K562 (cell line): ENCODE measurements around the gene MEIOB. TPM values are rescaled to one million over a fixed set of nuclear protein-coding genes. Genes with fewer than 3 reads are reported as not detected.

Source experiments
- ATAC-seq: fragments of 200-7000 bp; cut with Tn5 transposase; 3 replicates; pipeline ENCODE4 v1.9.1; 2020; ENCODE audit warnings: moderate library complexity
- BruUV-seq: library from RNA; stranded (reverse); fragments of 400-500 nt; replicated peaks from 2 replicates; lab custom pipeline; 2021; lab: Mats Ljungman, UMichigan
- CTCF ChIA-PET: fragments of 300-600 bp; formaldehyde crosslinking; extraction: SDS; loops from one replicate; lab custom pipeline; 2021; ENCODE audit warnings: low intra/inter-chr PET ratio; lab: Yijun Ruan, JAX
- POLR2A ChIA-PET: fragments of 300-600, 350-650 bp; sonication (Branson Sonifier 250); formaldehyde crosslinking; extraction: SDS; loops from one replicate; lab custom pipeline; 2021; ENCODE audit warnings: antibody characterized with exemption, inconsistent platforms; lab: Yijun Ruan, JAX
- DNase-seq, 4 experiments: peaks; one replicate each; pipeline versions ENCODE4 v3.0.0 to v3.0.0-alpha.2; 2011 to 2018; ENCODE audit warnings: low spot score in 3 of 4, mixed read lengths in 3 of 4; ENCODE audit errors: extremely low read depth in 1 of 4
- FAIRE-seq: peaks from 2 replicates; lab custom pipeline; 2011; peaks lifted over from hg19 to GRCh38; lab: Jason Lieb, UNC
- H2AFZ ChIP-seq: 2 replicates; pipeline ENCODE4 v1.6.0; 2011; ENCODE audit warnings: low read depth, low read length, control low read depth, inconsistent platforms
- H3K27ac ChIP-seq: fragments of 200-600 bp; 3 replicates; pipeline ENCODE4 v1.8.0; 2011; ENCODE audit warnings: low read depth, mild to moderate bottlenecking, control low read depth, inconsistent platforms, low read length, moderate library complexity, mixed read lengths; ENCODE audit errors: extremely low read depth
- H3K27me3 ChIP-seq, 2 experiments: fragments of 300-600 bp in 1 of 2; 2 replicates in 1 of 2; 3 replicates in 1 of 2; pipeline versions ENCODE4 v1.6.0 to v1.8.0; 2011; ENCODE audit warnings: inconsistent platforms in 2 of 2, low read length in 2 of 2, mild to moderate bottlenecking in 1 of 2, mixed read lengths in 1 of 2, moderate library complexity in 1 of 2; ENCODE audit not compliant: control insufficient read depth in 2 of 2, insufficient read depth in 2 of 2
- H3K36me3 ChIP-seq: fragments of 300-600 bp; 3 replicates; pipeline ENCODE4 v1.8.0; 2011; ENCODE audit warnings: mild to moderate bottlenecking, low read length, inconsistent platforms; ENCODE audit not compliant: control insufficient read depth, insufficient read depth
- H3K4me1 ChIP-seq, 2 experiments: fragments of 200-600 bp in 1 of 2; replicated peaks in 1 of 2; 2 replicates in 1 of 2; 3 replicates in 1 of 2; pipeline versions ENCODE4 v1.5.1 to v1.8.0; 2011; ENCODE audit warnings: inconsistent platforms in 2 of 2, low read length in 2 of 2, mild to moderate bottlenecking in 1 of 2, mixed read lengths in 1 of 2, moderate library complexity in 1 of 2; ENCODE audit not compliant: control insufficient read depth in 2 of 2, insufficient read depth in 2 of 2
- H3K4me2 ChIP-seq: 2 replicates; pipeline ENCODE4 v1.6.1; 2011; ENCODE audit warnings: low read length, control low read depth, inconsistent platforms, mixed read lengths; ENCODE audit not compliant: insufficient read depth
- H3K4me3 ChIP-seq: fragments of 200-600 bp; sonication (generic), shearing (Covaris generic); 2 replicates; pipeline ENCODE4 v1.5.1; 2016; ENCODE audit warnings: control low read depth, inconsistent platforms
- H3K79me2 ChIP-seq: fragments of 200-600 bp; 3 replicates; pipeline ENCODE4 v1.8.0; 2011; ENCODE audit warnings: low read length, inconsistent platforms; ENCODE audit not compliant: control insufficient read depth, insufficient read depth
- H3K9ac ChIP-seq, 2 experiments: 2 replicates each; pipeline versions ENCODE4 v1.6.0 to v1.6.1; 2011; ENCODE audit warnings: low read depth in 2 of 2, low read length in 2 of 2, control low read depth in 1 of 2, inconsistent platforms in 1 of 2, mild to moderate bottlenecking in 1 of 2, mixed read lengths in 1 of 2; ENCODE audit not compliant: insufficient read depth in 1 of 2
- H3K9me1 ChIP-seq: one replicate; pipeline ENCODE4 v1.6.0; 2011; ENCODE audit warnings: inconsistent platforms, mild to moderate bottlenecking, low read length, moderate library complexity; ENCODE audit not compliant: control insufficient read depth, insufficient read depth
- H3K9me3 ChIP-seq: replicated peaks from 2 replicates; pipeline ENCODE4 v1.5.1; 2011; ENCODE audit warnings: low read depth, low read length, inconsistent platforms; ENCODE audit not compliant: control insufficient read depth, insufficient read depth
- H4K20me1 ChIP-seq: replicated peaks from 2 replicates; pipeline ENCODE4 v1.6.1; 2011; ENCODE audit warnings: low read length, inconsistent platforms, mixed read lengths; ENCODE audit not compliant: control insufficient read depth, insufficient read depth
- ARID1B ChIP-seq: fragments of 450-650 bp; IDR thresholded peaks from 2 replicates; pipeline ENCODE4 v1.6.1; 2016; ENCODE audit warnings: antibody characterized with exemption, mild to moderate bottlenecking, inconsistent platforms
- E2F5 ChIP-seq: sonication (generic); formaldehyde crosslinking; IDR thresholded peaks from 2 replicates; pipeline ENCODE4 v1.8.0; 2022; ENCODE audit warnings: mild to moderate bottlenecking, missing genetic modification reagents
- EP400 ChIP-seq: fragments of 450-650 bp; IDR thresholded peaks from 2 replicates; pipeline ENCODE4 v1.6.1; 2017; ENCODE audit warnings: antibody characterized with exemption, mild to moderate bottlenecking, moderate library complexity
- ESRRB ChIP-seq: fragments of 250-450 bp; sonication (Bioruptor Pico); IDR thresholded peaks from 2 replicates; pipeline ENCODE4 v1.5.0; 2020; ENCODE audit warnings: mild to moderate bottlenecking, moderate library complexity, borderline replicate concordance
- FOXJ2 ChIP-seq: fragments of 200-800 bp; sonication (Bioruptor generic); IDR thresholded peaks from 2 replicates; pipeline ENCODE4 v1.6.1; 2016; ENCODE audit warnings: missing genetic modification characterization, missing compliant biosample characterization
- FOXP4 ChIP-seq: sonication (generic); formaldehyde crosslinking; IDR thresholded peaks from 2 replicates; pipeline ENCODE4 v1.8.0; 2022; ENCODE audit warnings: mild to moderate bottlenecking, missing genetic modification reagents, borderline replicate concordance
- MAFK ChIP-seq: IDR thresholded peaks from 2 replicates; pipeline ENCODE4 v1.6.1; 2011; ENCODE audit warnings: low read length, improper control_type of control experiment
- NEUROD1 ChIP-seq: fragments of 150-350 bp; IDR thresholded peaks from 2 replicates; pipeline ENCODE4 v1.6.1; 2014; ENCODE audit warnings: borderline replicate concordance, low read length, low read depth; ENCODE audit not compliant: partially characterized antibody
- RCOR1 ChIP-seq, 2 experiments: IDR thresholded peaks; 2 replicates each; pipeline ENCODE4 v1.6.1; 2012; ENCODE audit warnings: low read depth in 2 of 2, low read length in 2 of 2, borderline replicate concordance in 1 of 2, improper control_type of control experiment in 1 of 2
- ZNF121 ChIP-seq: sonication (generic); formaldehyde crosslinking; conservative IDR thresholded peaks from 2 replicates; pipeline ENCODE4 v1.8.0; 2022; ENCODE audit warnings: missing genetic modification reagents
- WGBS: fragments of 100-300 bp; shearing (Covaris generic); methylation state at CpG from one replicate; pipeline ENCODE4 v1.1.6; 2016; ENCODE audit warnings: low coverage, mixed read lengths; ENCODE audit not compliant: insufficient coverage; ENCODE audit errors: missing lambda C conversion rate; 5-methylcytosine and 5-hydroxymethylcytosine counted together
- in situ Hi-C: fragments of 300-500 bp; cut with MboI; formaldehyde crosslinking; loops from 4 replicates; pipeline ENCODE4 v1.15.0; 2018; ENCODE audit warnings: inconsistent platforms, mixed read lengths
- intact Hi-C: fragments of 100-400 bp; cut with micrococcal nuclease; formaldehyde crosslinking; loops from 2 replicates; pipeline ENCODE4 v1.14.2; 2022
- polyA plus RNA-seq, 8 experiments: library from polyadenylated mRNA; depleted of rRNA in 4 of 8; stranded (reverse) in 5 of 8; unstranded in 3 of 8; fragments of >200 nt; fragmentation: Nextera tagmentation in 2 of 8; fragmentation: Illumina TruSeq in 1 of 8; extraction: Ambion mirVana in 2 of 8; extraction: Trizol in 1 of 8; gene quantifications; 2 replicates each; pipeline versions ENCODE4 v1.2.1 to v1.2.3, GENCODE V29; 2011 to 2014; ENCODE audit warnings: inconsistent platforms in 1 of 8, missing spikeins in 1 of 8
- total RNA-seq, 7 experiments: library from RNA; depleted of rRNA in 6 of 7; stranded (reverse); fragments of >200 nt in 6 of 7; fragmentation: Illumina TruSeq in 2 of 7; extraction: Trizol in 2 of 7; gene quantifications; 2 replicates each; pipeline versions ENCODE4 v1.2.1 to v1.2.3, GENCODE V29; 2011 to 2021; ENCODE audit warnings: low replicate concordance in 1 of 7

MEIOB gene
- total and polyA plus RNA-seq, 9 of the 15 experiments (the other 6 are each of a cell fraction or from before 2014, with no cell fraction given): 25.4 to 203 (median 97.6) TPM

GRCh38 chr16:1862394-1862793 is 9.6 kb downstream of the MEIOB start:
- no peaks in the 10 kb centered on the region for H3K27me3 ChIP-seq
- H3K4me2 ChIP-seq: no peak overlapping the region
- in situ Hi-C loops: no loop called here
- no peak overlapping the region for H2AFZ ChIP-seq
- H3K9ac ChIP-seq: no peak overlapping the region
- WGBS: 91% methylated on average over 5 of the region's 9 CpGs
- H3K79me2 ChIP-seq: peaks cover 43% of the 10 kb centered on the region
- ATAC-seq (no peak), FAIRE-seq (no peak), DNase-seq (no peak)
- intact Hi-C loops: no loop called here
- H3K27ac ChIP-seq: no peak overlapping the region
- TF ChIP-seq ARID1B (no peak), ESRRB (CRISPR knock-in tag) (no peak), FOXJ2 (no peak), ZNF121 (peak; percentile 63)
- BruUV-seq: no TSS peak
- peaks cover 65% of the 10 kb centered on the region for H3K36me3 ChIP-seq
- H3K4me3 ChIP-seq: no peak overlapping the region
- ChIA-PET CTCF (interaction anchor here (3.1 kb wide), 1 partner anchor 67 kb away, joined by 51 read pairs; no protein-coding TSS in a partner anchor), POLR2A (interaction anchor here (1.0 kb wide), 1 partner anchor 102 kb away, joined by 3 read pairs; the partner anchor contains the start of gene RPS2)
- H3K9me3 ChIP-seq: no peaks in the 10 kb centered on the region
- no peaks in the 10 kb centered on the region for H3K9me1 ChIP-seq
- H3K4me1 ChIP-seq: no peaks in the 10 kb centered on the region
- H4K20me1 ChIP-seq: no peaks in the 10 kb centered on the region

- TF ChIP-seq FOXP4 (CRISPR knock-in tag): no peak
- no peak for TF ChIP-seq E2F5 (CRISPR knock-in tag)
- TF ChIP-seq EP400: no peak
- no peak for TF ChIP-seq MAFK
- TF ChIP-seq NEUROD1: no peak
- TF ChIP-seq RCOR1 (IDR thresholded peaks at IDR 0.05; ENCODE audit: borderline replicate concordance in 1 of 2, low read depth in 2 of 2, low read length in 2 of 2): no peak
- TF ChIP-seq, all 486 proteins: peak for 0
- no peaks in the 10 kb centered on the region for H3K9me1 ChIP-seq
- in situ Hi-C loops (no loop called here), intact Hi-C loops (no loop called here)
- no TSS peak for BruUV-seq
- H2AFZ ChIP-seq: no peak overlapping the region
- DNase-seq (no peak), ATAC-seq (no peak), FAIRE-seq (no peak)
- H3K36me3 ChIP-seq: peaks cover 71% of the 10 kb centered on the region
- no peaks in the 10 kb centered on the region for H3K27me3 ChIP-seq
- H3K9me3 ChIP-seq: no peaks in the 10 kb centered on the region
- no peak overlapping the region for H3K9ac ChIP-seq
- POLR2A ChIA-PET: interaction anchor here (0.6 to 1.0 kb wide), 2 partner anchors 103 to 113 kb away, joined by 3 read pairs; partner anchors contain the start of gene RPS2
- no peak overlapping the region for H3K4me2 ChIP-seq
- no peak overlapping the region for H3K4me3 ChIP-seq
- CTCF ChIA-PET: interaction anchor here (3.1 kb wide), 1 partner anchor 68 kb away, joined by 51 read pairs; no protein-coding TSS in a partner anchor
- 94% methylated on average over 5 of the region's 5 CpGs for WGBS
- H4K20me1 ChIP-seq: no peaks in the 10 kb centered on the region
- no peaks in the 10 kb centered on the region for H3K4me1 ChIP-seq
- no peak overlapping the region for H3K27ac ChIP-seq
- H3K79me2 ChIP-seq: peaks cover 38% of the 10 kb centered on the region
These were observed 10.2 kb downstream of the MEIOB start for GRCh38 chr16:1861730-1862129.
